ENCODE measurements around the gene ITGB4.

ITGB4 gene

DNA sequence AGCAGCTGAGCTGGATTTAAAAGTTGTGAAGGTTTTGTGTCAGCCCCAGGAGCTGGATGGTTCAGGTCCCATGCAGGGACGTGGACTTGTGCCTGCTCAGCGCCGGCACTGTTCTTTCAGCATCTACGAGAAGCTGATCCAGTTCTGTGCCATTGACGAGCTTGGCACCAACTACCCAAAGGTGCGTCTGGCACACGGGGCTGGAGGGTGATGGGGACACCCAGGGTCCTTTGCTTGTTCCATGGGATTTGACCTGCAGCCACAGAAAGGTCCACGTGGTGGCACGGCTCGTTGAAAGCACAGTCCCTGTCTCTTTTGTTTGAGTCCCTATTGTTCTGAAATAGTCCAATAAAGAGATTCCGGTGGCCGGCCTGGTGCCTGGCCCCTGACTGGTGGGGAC lies 18.1 kb upstream of the ITGB4 start:
- no peaks in the 10 kb centered on the region for H3K9me3 Mint-ChIP-seq
- H3K27me3 Mint-ChIP-seq (ENCODE audit: low read depth), result no peaks in the 10 kb centered on the region
- TF ChIP-seq, protein P1, sequence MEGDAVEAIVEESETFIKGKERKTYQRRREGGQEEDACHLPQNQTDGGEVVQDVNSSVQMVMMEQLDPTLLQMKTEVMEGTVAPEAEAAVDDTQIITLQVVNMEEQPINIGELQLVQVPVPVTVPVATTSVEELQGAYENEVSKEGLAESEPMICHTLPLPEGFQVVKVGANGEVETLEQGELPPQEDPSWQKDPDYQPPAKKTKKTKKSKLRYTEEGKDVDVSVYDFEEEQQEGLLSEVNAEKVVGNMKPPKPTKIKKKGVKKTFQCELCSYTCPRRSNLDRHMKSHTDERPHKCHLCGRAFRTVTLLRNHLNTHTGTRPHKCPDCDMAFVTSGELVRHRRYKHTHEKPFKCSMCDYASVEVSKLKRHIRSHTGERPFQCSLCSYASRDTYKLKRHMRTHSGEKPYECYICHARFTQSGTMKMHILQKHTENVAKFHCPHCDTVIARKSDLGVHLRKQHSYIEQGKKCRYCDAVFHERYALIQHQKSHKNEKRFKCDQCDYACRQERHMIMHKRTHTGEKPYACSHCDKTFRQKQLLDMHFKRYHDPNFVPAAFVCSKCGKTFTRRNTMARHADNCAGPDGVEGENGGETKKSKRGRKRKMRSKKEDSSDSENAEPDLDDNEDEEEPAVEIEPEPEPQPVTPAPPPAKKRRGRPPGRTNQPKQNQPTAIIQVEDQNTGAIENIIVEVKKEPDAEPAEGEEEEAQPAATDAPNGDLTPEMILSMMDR (IDR thresholded peaks at IDR 0.05; ENCODE audit: unreplicated experiment in 3 of 3), result no peak
- H3K36me3 Mint-ChIP-seq (ENCODE audit: low read depth), result peaks cover 62% of the 10 kb centered on the region
- no peaks in the 10 kb centered on the region for H3K4me1 Mint-ChIP-seq
- no peak overlapping the region for H3K27ac Mint-ChIP-seq
- H3K4me3 Mint-ChIP-seq, result no peak overlapping the region

DNA sequence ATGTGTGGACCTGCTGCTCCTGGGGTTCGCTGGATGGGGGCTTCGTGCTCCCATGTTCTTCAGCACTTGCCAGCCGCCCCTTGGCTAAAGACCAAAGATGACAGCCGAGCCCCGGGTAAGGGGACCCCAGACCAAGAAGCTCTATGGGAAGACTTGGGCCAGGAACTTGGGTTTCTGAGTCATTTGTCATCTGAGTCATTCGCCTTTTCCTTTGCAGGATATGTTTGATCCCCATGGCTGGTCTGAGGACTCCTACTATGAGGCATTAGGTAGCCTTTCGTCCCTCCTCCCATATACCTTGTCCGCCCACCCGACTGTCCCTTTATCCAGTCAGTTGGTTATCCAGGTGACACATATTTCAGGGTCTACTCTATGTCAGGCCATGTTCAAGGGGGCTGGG lies 17.7 kb upstream of the ITGB4 start:
- Mint-ChIP-seq H3K9me3 (no peaks in the 10 kb centered on the region), H3K27ac (no peak overlapping the region), H3K36me3 (ENCODE audit: low read depth) (peaks cover 65% of the 10 kb centered on the region), H3K4me1 (no peaks in the 10 kb centered on the region), H3K4me3 (no peak overlapping the region), H3K27me3 (ENCODE audit: low read depth) (no peaks in the 10 kb centered on the region)
- TF ChIP-seq, protein P1 (IDR thresholded peaks at IDR 0.05; ENCODE audit: unreplicated experiment in 3 of 3), result no peak

DNA sequence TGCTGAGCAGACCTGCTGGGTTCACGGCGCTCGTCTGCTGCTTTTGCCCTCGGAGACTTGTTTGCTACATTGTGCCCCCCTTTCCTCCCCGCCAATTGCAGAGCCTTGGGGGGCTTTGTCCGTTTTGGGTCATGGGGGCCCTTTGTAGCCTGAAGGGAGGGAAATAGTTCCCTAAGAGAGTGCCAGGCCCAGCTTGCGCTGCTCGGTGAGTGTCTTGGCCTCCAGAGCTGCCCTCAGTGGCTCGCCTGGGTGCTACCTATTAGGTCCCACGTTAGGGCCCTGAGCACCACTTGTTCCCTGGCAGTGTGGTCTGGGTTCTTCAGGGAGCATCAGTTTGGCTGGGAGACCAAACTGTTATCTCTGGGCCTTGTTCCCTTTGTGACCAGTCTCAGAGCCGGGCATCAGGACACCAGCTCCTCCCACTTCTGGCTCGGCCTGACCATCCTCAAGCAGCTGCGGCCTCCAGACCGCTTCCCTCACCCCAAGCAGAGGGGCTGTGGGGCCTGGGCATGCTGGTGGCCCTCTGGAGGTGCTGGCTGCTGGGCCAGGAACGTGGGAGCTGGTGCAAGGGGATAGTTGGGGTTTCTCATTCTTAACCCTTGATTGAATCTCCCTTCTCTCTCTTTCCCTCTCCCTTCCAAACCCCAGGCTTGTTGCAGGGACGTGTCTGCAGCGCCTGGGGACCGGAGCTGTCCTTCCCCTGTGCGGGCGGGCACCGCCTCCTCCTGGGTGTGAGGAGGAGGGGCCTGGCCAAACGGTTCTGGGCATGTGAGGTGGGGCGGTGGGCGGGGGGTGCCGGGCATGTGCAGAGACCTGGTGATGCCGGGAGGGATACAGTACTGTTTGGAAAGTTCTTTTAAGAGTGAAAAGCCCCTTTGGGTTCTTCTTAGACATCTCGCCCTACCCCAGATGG lies 16.0 kb upstream of the ITGB4 start:
- TF ChIP-seq, protein P1 (IDR thresholded peaks at IDR 0.05; ENCODE audit: unreplicated experiment in 3 of 3), result no peak
- H3K27me3 Mint-ChIP-seq (ENCODE audit: low read depth), result no peaks in the 10 kb centered on the region
- H3K27ac Mint-ChIP-seq, result no peak overlapping the region
- no peaks in the 10 kb centered on the region for H3K4me1 Mint-ChIP-seq
- peaks cover 59% of the 10 kb centered on the region for H3K36me3 Mint-ChIP-seq (ENCODE audit: low read depth)
- no peak overlapping the region for H3K4me3 Mint-ChIP-seq
- H3K9me3 Mint-ChIP-seq, result no peaks in the 10 kb centered on the region

DNA sequence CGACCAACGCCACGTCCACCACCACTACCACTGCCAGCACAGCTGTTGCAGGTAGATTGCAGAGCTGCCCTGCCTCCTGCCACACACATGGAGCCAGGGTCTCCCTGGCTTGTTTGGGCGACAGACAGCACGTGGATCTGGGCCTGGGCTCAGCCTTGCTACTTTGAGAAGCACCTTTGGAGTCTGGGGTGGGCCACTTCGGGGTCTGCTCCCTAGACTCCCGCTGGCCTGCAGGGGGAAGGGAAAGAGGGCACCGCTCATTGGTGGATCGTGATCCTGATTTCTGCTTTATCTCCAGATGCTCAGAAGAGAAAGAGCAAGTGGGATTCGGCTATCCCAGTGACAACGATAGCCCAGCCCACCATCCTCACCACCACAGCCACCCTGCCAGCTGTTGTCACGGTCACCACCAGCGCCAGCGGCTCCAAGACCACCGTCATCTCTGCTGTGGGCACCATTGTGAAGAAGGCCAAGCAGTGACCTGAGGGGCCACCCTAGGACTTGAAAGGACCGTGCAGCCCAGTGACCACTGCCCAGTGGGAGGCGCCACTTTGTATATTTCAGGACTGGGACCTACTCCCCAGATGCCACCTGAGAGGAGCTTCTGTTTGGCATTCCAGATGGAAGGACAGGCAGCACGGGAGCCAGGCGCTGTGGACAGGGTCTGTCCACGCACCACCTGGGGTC lies 15.1 kb upstream of the ITGB4 start:
- H3K27ac Mint-ChIP-seq, result no peak overlapping the region
- H3K36me3 Mint-ChIP-seq (ENCODE audit: low read depth), result peaks cover 49% of the 10 kb centered on the region
- H3K4me3 Mint-ChIP-seq, result no peak overlapping the region
- peaks cover 3% of the 10 kb centered on the region for H3K27me3 Mint-ChIP-seq (ENCODE audit: low read depth)
- no peaks in the 10 kb centered on the region for H3K4me1 Mint-ChIP-seq
- TF ChIP-seq, protein P1 (IDR thresholded peaks at IDR 0.05; ENCODE audit: unreplicated experiment in 3 of 3), result no peak
- no peaks in the 10 kb centered on the region for H3K9me3 Mint-ChIP-seq

DNA sequence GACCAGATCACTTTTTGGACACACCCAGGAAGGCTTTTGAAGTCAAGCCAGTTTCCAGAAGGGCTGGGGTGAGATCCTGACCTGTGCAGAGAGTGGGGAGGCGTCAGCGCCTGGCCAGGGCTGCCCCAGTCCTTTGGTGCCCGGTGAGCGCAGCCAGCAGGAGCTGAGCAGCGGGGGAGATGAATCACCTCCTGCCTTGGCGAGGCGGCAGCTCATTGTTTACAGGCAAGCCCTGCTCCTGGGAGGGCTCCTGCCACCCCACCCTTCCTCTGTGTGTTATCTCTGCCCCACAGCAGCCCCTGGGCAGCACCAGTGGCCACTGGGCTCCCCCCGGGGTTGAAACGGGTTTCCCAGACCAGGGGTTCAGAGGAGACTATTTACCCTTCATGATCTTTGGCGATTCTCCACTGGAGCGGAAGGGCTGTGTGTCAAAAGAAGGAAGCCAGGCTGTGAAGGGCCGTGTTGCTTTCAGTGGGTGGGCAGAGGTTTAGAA lies 14.1 kb upstream of the ITGB4 start:
- Mint-ChIP-seq H3K9me3 (no peaks in the 10 kb centered on the region), H3K4me3 (no peak overlapping the region), H3K27ac (no peak overlapping the region), H3K4me1 (no peaks in the 10 kb centered on the region), H3K27me3 (ENCODE audit: low read depth) (peaks cover 6% of the 10 kb centered on the region), H3K36me3 (ENCODE audit: low read depth) (peaks cover 40% of the 10 kb centered on the region)
- TF ChIP-seq, protein P1 (IDR thresholded peaks at IDR 0.05; ENCODE audit: unreplicated experiment in 3 of 3), result no peak
